SK-N-SH treated with all-trans-retinoic acid at 6 μM for 48 hours (cell line): Measurements from ENCODE around the gene CHRNA1.

Source experiments
- ATAC-seq: fragments of 200-7000 bp; cut with Tn5 transposase; 3 replicates; pipeline ENCODE4 v1.9.1; 2020; ENCODE audit warnings: mild to moderate bottlenecking, moderate library complexity
- ARNTL ChIP-seq: fragments of 450-650 bp; formaldehyde crosslinking; IDR thresholded peaks from 2 replicates; pipeline ENCODE4 v1.5.0; 2020; ENCODE audit warnings: low read depth, mild to moderate bottlenecking, moderate library complexity, borderline replicate concordance
- BACH2 ChIP-seq: fragments of 250-450 bp; sonication (Bioruptor Pico); IDR thresholded peaks from 2 replicates; pipeline ENCODE4 v1.9.0; 2021; ENCODE audit warnings: mild to moderate bottlenecking, borderline replicate concordance
- CREB5 ChIP-seq: fragments of 250-450 bp; sonication (Bioruptor Pico); IDR thresholded peaks from 2 replicates; pipeline ENCODE4 v1.5.1; 2020; ENCODE audit warnings: low read depth, mild to moderate bottlenecking, moderate library complexity
- CSDC2 ChIP-seq: fragments of 250-450 bp; sonication (Bioruptor Pico); IDR thresholded peaks from 2 replicates; pipeline ENCODE4 v1.5.0; 2020; ENCODE audit warnings: mild to moderate bottlenecking, moderate library complexity
- ESRRG ChIP-seq: fragments of 250-450 bp; sonication (Bioruptor Pico); IDR thresholded peaks from 2 replicates; pipeline ENCODE4 v1.6.1; 2021; ENCODE audit warnings: mild to moderate bottlenecking
- GLIS3 ChIP-seq: fragments of 250-450 bp; sonication (Bioruptor Pico); IDR thresholded peaks from 2 replicates; pipeline ENCODE4 v1.5.0; 2020; ENCODE audit warnings: mild to moderate bottlenecking, moderate library complexity
- ISL1 ChIP-seq: fragments of 250-450 bp; sonication (Bioruptor Pico); IDR thresholded peaks from 2 replicates; pipeline ENCODE4 v2.1.2; 2022; ENCODE audit warnings: mild to moderate bottlenecking, moderate library complexity
- OSR1 ChIP-seq: fragments of 250-450 bp; sonication (Bioruptor Pico); IDR thresholded peaks from 2 replicates; pipeline ENCODE4 v1.8.0; 2022; ENCODE audit warnings: moderate library complexity, mild to moderate bottlenecking, inconsistent platforms
- PATZ1 ChIP-seq: fragments of 250-450 bp; sonication (Bioruptor Pico); IDR thresholded peaks from 2 replicates; pipeline ENCODE4 v1.8.0; 2020; ENCODE audit warnings: mild to moderate bottlenecking, moderate library complexity, borderline replicate concordance
- POU6F1 ChIP-seq: fragments of 250-450 bp; sonication (Bioruptor Pico); IDR thresholded peaks from 2 replicates; pipeline ENCODE4 v1.8.0; 2021; ENCODE audit warnings: low read depth, mild to moderate bottlenecking, moderate library complexity, borderline replicate concordance
- RARB ChIP-seq: fragments of 250-450 bp; sonication (Bioruptor Pico); IDR thresholded peaks from 2 replicates; pipeline ENCODE4 v1.8.0; 2021; ENCODE audit warnings: mild to moderate bottlenecking, moderate library complexity
- SNAI2 ChIP-seq: fragments of 250-450 bp; sonication (Bioruptor Pico); IDR thresholded peaks from 2 replicates; pipeline ENCODE4 v1.5.0; 2020; ENCODE audit warnings: mild to moderate bottlenecking, moderate library complexity
- TCF4 ChIP-seq: fragments of 250-450 bp; sonication (Bioruptor Pico); IDR thresholded peaks from 2 replicates; pipeline ENCODE4 v1.8.0; 2021; ENCODE audit warnings: mild to moderate bottlenecking, moderate library complexity, borderline replicate concordance
- TOX ChIP-seq: fragments of 250-450 bp; sonication (Bioruptor Pico); IDR thresholded peaks from 2 replicates; pipeline ENCODE4 v1.8.0; 2021; ENCODE audit warnings: mild to moderate bottlenecking, moderate library complexity, borderline replicate concordance
- ZC3H10 ChIP-seq: fragments of 250-450 bp; sonication (Bioruptor Pico); IDR thresholded peaks from 2 replicates; pipeline ENCODE4 v1.5.1; 2021; ENCODE audit warnings: mild to moderate bottlenecking, moderate library complexity
- ZNF565 ChIP-seq: fragments of 450-650 bp; formaldehyde crosslinking; conservative IDR thresholded peaks from 2 replicates; pipeline ENCODE4 v1.5.0; 2020; ENCODE audit warnings: low read depth, mild to moderate bottlenecking, moderate library complexity
- ZNF70 ChIP-seq: fragments of 450-650 bp; formaldehyde crosslinking; IDR thresholded peaks from 2 replicates; pipeline ENCODE4 v1.5.0; 2020; ENCODE audit warnings: mild to moderate bottlenecking, moderate library complexity
- ZNF8 ChIP-seq: fragments of 450-650 bp; formaldehyde crosslinking; IDR thresholded peaks from 2 replicates; pipeline ENCODE4 v1.5.0; 2020; ENCODE audit warnings: mild to moderate bottlenecking, moderate library complexity

Gene CHRNA1

GRCh38 chr2:174791746-174792280 lies 27.5 kb upstream of the CHRNA1 start:
- ATAC-seq, result no peak

GRCh38 chr2:174791020-174791419 lies 26.7 kb upstream of the CHRNA1 start:
- TF ChIP-seq RARB (CRISPR knock-in tag) (no peak), OSR1 (CRISPR knock-in tag) (no peak), CSDC2 (CRISPR knock-in tag) (no peak), CREB5 (no peak)
- ATAC-seq, result no peak

More at GRCh38 chr2:174791746-174792280, 27.5 kb upstream of the CHRNA1 start:
- no peak for TF ChIP-seq ESRRG (CRISPR knock-in tag)
- no peak for TF ChIP-seq RARB (CRISPR knock-in tag)
- TF ChIP-seq ZC3H10 (CRISPR knock-in tag), result no peak
- no peak for TF ChIP-seq CSDC2 (CRISPR knock-in tag)
- TF ChIP-seq ZNF70, result no peak
- TF ChIP-seq GLIS3 (CRISPR knock-in tag), result no peak
- no peak for TF ChIP-seq SNAI2 (CRISPR knock-in tag)
- no peak for TF ChIP-seq ZNF565
- TF ChIP-seq TCF4 (CRISPR knock-in tag), result no peak
- no peak for TF ChIP-seq TOX
- TF ChIP-seq CREB5, result no peak
- no peak for TF ChIP-seq PATZ1 (CRISPR knock-in tag)
- TF ChIP-seq BACH2 (CRISPR knock-in tag), result no peak
- no peak for TF ChIP-seq POU6F1

GRCh38 chr2:174789001-174789400 lies 24.7 kb upstream of the CHRNA1 start:
- no peak for ATAC-seq

GRCh38 chr2:174788291-174788929 lies 24.1 kb upstream of the CHRNA1 start:
- peak; percentile 21 for ATAC-seq
- TF ChIP-seq ARNTL (CRISPR knock-in tag) (no peak), ZNF8 (CRISPR knock-in tag) (no peak), SNAI2 (CRISPR knock-in tag) (no peak), GLIS3 (CRISPR knock-in tag) (no peak), ISL1 (CRISPR knock-in tag) (no peak)

More at GRCh38 chr2:174789001-174789400, 24.7 kb upstream of the CHRNA1 start:
- TF ChIP-seq ISL1 (CRISPR knock-in tag) (no peak), CREB5 (no peak), ZC3H10 (CRISPR knock-in tag) (no peak)
- TF ChIP-seq, all 23 proteins: peak for 0

GRCh38 chr2:174787487-174788205 lies 23.4 kb upstream of the CHRNA1 start:
- TF ChIP-seq OSR1 (CRISPR knock-in tag) (no peak), TCF4 (CRISPR knock-in tag) (peak; percentile 84; the same call in 1 of the 2 replicates)
- peak; percentile 95 for ATAC-seq
